ENCODE measurements around the gene BCL10. TPM values are rescaled to one million over a fixed set of nuclear protein-coding genes. Genes with fewer than 3 reads are reported as not detected.

Gene BCL10
- total RNA-seq, 1 experiment from 2014 or later, result 26.1 TPM

DNA sequence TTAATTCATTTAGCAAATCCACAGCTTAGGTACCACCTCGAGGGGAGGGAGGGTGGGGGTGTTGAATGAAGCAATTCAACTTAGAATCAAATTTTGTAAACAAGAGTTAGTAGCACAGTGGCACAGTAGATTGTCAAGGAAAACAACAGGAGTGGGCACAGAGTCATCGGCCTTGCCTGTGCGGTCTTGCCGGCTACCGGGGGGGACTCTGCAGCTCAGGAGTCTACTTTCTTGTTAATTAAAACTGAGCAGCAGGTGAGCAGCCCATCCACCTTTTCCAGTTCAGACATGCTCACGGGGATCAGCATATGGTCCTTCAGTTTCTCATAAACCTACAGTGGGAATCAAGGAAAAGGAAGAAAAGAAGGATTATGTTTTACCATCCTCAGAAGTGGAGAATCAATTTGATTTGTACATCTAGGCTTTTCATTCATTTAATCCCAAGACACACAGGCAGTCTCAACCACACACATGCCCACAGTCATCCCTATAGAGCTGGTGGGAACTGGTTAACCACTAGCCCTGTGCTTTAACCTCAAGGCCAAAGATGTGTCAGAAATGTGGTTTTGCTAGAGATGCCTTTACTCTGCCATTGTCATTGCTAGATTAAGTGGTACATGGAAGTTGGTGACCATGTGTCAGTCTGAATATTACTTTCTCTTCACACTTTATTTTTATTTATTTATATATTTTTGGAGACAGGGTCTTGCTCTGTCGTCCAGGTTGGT lies 45.0 kb upstream of the BCL10 start:
- H2BK5ac ChIP-seq (ENCODE audit: insufficient read length, low read length), result no peak overlapping the region
- no CpG with 5 or more reads among the region's 7 CpGs for WGBS (ENCODE audit: extremely low coverage, insufficient read length, low lambda C conversion rate)
- H3K36me3 Mint-ChIP-seq (ENCODE audit: insufficient read depth in 1 of 3, low read depth in 3 of 3), result no peaks in the 10 kb centered on the region
- H3K4me1 ChIP-seq (ENCODE audit: insufficient read depth, low read length), result peaks cover 2% of the 10 kb centered on the region; the same call in 1 of the 2 replicates
- H3K79me2 ChIP-seq (ENCODE audit: insufficient read depth, low read length), result no peaks in the 10 kb centered on the region
- H4K5ac ChIP-seq (ENCODE audit: insufficient read length, low read depth, low read length), result no peak overlapping the region
- no peaks in the 10 kb centered on the region for H3K79me1 ChIP-seq (ENCODE audit: insufficient read depth, low read depth, low read length, poor library complexity, severe bottlenecking)
- no peak for DNase-seq
- H3K9ac ChIP-seq (ENCODE audit: extremely low read depth, insufficient read length, low read length), result no peak overlapping the region
- H2AK5ac ChIP-seq (ENCODE audit: insufficient read length, low read length), result no peak overlapping the region
- no peak overlapping the region for H4K91ac ChIP-seq (ENCODE audit: insufficient read length, low read depth, low read length)
- no peaks in the 10 kb centered on the region for H3K9me3 ChIP-seq (ENCODE audit: control insufficient read depth, low read depth, low read length)
- no peak overlapping the region for H3K27ac ChIP-seq (ENCODE audit: insufficient read length, low read depth, low read length)
- H3K56ac ChIP-seq (ENCODE audit: insufficient read length, low read depth, low read length), result no peak overlapping the region
- no peak overlapping the region for H2AFZ ChIP-seq (ENCODE audit: low read length)
- no peaks in the 10 kb centered on the region for H3K23me2 ChIP-seq (ENCODE audit: insufficient read length, low read depth, low read length, poor library complexity, severe bottlenecking)
- H4K20me1 ChIP-seq (ENCODE audit: control insufficient read depth, insufficient read depth, insufficient read length), result no peaks in the 10 kb centered on the region
- no peak overlapping the region for H3T11ph ChIP-seq (ENCODE audit: low read length)
- H3K9me3 Mint-ChIP-seq, result no peaks in the 10 kb centered on the region
- H2BK12ac ChIP-seq (ENCODE audit: insufficient read length, low read depth, low read length), result no peak overlapping the region
- no peaks in the 10 kb centered on the region for H3K27me3 Mint-ChIP-seq (ENCODE audit: low read depth)
- no peak overlapping the region for H3K18ac ChIP-seq (ENCODE audit: insufficient read length, low read depth, low read length)
- no peak overlapping the region for H2BK120ac ChIP-seq (ENCODE audit: low read depth, low read length, poor library complexity, severe bottlenecking)
- H3K27ac Mint-ChIP-seq, result no peak overlapping the region; a peak in 1 of 7 replicates
- no peak overlapping the region for H2BK20ac ChIP-seq (ENCODE audit: low read depth, low read length, poor library complexity, severe bottlenecking)
- peaks cover 19 to 21% of the 10 kb centered on the region in 2 experiments for H3K4me1 Mint-ChIP-seq
- no peak overlapping the region for H3K4me2 ChIP-seq (ENCODE audit: insufficient read depth, insufficient read length, low read length)
- H3K4ac ChIP-seq (ENCODE audit: low read depth, low read length), result no peak overlapping the region
- no peak overlapping the region for H4K8ac ChIP-seq (replicated peaks; ENCODE audit: insufficient read length, low read depth, low read length)
- H3K27me3 ChIP-seq (ENCODE audit: insufficient read depth, low read length), result no peaks in the 10 kb centered on the region
- no peak overlapping the region for H2BK15ac ChIP-seq (ENCODE audit: low read depth, low read length)
- H3K23ac ChIP-seq (ENCODE audit: insufficient read length, low read depth, low read length), result no peak overlapping the region
- TF ChIP-seq, protein P1, sequence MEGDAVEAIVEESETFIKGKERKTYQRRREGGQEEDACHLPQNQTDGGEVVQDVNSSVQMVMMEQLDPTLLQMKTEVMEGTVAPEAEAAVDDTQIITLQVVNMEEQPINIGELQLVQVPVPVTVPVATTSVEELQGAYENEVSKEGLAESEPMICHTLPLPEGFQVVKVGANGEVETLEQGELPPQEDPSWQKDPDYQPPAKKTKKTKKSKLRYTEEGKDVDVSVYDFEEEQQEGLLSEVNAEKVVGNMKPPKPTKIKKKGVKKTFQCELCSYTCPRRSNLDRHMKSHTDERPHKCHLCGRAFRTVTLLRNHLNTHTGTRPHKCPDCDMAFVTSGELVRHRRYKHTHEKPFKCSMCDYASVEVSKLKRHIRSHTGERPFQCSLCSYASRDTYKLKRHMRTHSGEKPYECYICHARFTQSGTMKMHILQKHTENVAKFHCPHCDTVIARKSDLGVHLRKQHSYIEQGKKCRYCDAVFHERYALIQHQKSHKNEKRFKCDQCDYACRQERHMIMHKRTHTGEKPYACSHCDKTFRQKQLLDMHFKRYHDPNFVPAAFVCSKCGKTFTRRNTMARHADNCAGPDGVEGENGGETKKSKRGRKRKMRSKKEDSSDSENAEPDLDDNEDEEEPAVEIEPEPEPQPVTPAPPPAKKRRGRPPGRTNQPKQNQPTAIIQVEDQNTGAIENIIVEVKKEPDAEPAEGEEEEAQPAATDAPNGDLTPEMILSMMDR (conservative IDR thresholded peaks at IDR 0.05), result no peak
- no peak overlapping the region for H3K4me3 Mint-ChIP-seq
- H3K14ac ChIP-seq (ENCODE audit: insufficient read depth, low read length), result no peak overlapping the region

Measured in H9 (cell line).